ENCODE results near the gene LINC00632.
A peak's percentile ranks its signal among the peaks of the same experiment; 100 is the strongest.

DNA sequence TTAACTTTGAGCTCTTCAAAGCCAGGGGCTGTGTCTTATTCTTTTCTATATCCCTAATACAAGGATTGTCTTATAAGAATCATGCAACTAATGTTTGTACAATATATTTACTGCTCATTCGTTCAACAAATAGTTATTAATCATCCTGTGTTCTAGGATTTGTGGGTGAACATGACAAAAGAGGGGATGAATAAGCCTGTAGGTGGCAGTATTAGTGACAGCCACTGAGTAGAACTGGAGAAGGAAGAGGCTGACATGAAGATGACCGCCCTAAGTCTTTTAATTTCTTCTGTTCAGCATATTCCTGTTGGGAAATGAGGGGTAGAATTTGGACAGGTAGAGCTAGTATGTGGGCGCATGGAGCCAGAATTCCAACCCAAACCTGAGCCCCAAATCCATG lies 11.9 kb upstream of the LINC00632 start:
- TF ChIP-seq, protein P1, sequence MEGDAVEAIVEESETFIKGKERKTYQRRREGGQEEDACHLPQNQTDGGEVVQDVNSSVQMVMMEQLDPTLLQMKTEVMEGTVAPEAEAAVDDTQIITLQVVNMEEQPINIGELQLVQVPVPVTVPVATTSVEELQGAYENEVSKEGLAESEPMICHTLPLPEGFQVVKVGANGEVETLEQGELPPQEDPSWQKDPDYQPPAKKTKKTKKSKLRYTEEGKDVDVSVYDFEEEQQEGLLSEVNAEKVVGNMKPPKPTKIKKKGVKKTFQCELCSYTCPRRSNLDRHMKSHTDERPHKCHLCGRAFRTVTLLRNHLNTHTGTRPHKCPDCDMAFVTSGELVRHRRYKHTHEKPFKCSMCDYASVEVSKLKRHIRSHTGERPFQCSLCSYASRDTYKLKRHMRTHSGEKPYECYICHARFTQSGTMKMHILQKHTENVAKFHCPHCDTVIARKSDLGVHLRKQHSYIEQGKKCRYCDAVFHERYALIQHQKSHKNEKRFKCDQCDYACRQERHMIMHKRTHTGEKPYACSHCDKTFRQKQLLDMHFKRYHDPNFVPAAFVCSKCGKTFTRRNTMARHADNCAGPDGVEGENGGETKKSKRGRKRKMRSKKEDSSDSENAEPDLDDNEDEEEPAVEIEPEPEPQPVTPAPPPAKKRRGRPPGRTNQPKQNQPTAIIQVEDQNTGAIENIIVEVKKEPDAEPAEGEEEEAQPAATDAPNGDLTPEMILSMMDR (IDR thresholded peaks at IDR 0.05; ENCODE audit: borderline replicate concordance, extremely low read depth, low read length, poor library complexity, severe bottlenecking), result peak; percentile 12
- TF ChIP-seq EZH2 (IDR thresholded peaks at IDR 0.05; ENCODE audit: borderline replicate concordance, low read depth, low read length, severe bottlenecking), result no peak

Measured in DND-41 (cell line).